Measurements from ENCODE around the gene MEIS1. TPM values are rescaled to one million over a fixed set of nuclear protein-coding genes. Genes with fewer than 3 reads are reported as not detected.

Gene MEIS1
- total RNA-seq: 9.1 and 12.3 TPM in 2 replicates

DNA sequence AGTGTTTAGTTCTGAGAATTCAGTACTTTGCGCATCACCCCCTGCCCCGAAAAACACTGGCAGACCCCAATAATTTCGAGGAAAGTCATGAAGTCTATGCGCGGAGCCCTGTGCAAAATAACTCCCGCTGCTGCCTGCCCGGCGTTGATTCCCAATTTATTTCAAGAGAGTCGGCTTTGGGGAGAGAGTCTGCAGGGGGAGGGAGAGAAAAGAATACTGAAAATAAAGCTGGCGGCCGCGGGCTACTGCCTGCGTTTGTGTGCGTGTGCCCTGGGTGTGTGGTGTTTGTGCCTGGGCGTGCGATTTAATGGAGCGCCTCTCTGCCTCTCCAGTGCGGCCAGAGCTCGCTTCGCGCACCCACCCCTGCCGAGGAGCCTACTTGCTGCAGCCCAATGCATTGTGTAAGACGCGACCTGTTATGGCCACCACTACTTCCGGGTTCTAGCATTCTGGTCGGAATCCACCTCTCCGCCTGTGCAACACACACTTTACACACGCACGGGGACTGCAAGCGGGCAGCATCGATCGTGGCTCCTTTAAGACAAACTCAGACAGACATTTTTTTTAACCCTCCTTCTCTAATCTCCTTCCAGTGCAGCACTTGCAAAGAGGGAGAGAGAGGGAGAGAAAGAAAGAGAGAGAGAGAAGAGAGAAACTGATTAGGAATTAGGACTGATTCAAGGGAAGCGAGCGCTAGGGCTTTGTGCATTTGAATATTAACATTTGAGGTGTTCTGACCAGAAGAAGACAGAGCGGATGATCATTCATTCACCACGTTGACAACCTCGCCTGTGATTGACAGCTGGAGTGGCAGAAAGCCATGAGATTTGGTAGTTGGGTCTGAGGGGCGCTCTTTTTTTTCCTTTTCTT is at the start of gene MEIS1:
TSS of gene MEIS1 (plus strand) at position 447 of the 870 bp plus-strand sequence. CDS start 732 bp downstream, outside the sequence.

Measured in cardiac atrium fibroblast (primary cell).